ENCODE results near the gene HNF1A.

The HNF1A gene

DNA sequence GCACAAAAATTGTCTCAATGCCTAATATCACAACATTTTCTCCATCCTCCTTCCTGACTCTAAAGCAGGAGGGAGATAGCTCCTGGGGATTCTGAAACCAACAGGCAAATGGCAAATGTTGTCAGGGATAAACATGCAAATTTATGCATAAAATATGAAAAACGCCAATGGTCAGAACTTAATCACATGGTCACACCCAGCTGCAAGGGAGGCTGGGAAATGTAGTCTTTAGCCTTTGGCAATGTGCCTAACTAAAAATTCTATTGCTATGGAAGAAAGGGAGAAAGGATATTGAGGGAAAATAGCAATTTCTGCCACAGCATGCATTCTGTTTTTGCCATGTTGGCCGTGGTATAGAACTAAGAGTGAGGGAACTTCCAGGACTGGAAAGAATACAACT lies 72.4 kb downstream of the HNF1A start:
- no peak for DNase-seq (ENCODE audit: extremely low spot score)
- TF ChIP-seq BHLHE40 (IDR thresholded peaks at IDR 0.05; ENCODE audit: borderline replicate concordance) (no peak), FOXK2 (IDR thresholded peaks at IDR 0.05) (no peak), TARDBP (IDR thresholded peaks at IDR 0.05) (no peak), SP1 (IDR thresholded peaks at IDR 0.05) (no peak)
- ChIA-PET POLR2A (interaction anchor here (0.6 kb wide), 1 partner anchor 59 kb away, joined by 3 read pairs; no protein-coding TSS in a partner anchor), CTCF (interaction anchor here (0.6 kb wide), 1 partner anchor 11 kb away, joined by 7 read pairs; no protein-coding TSS in a partner anchor)

Measured in HEK293T (cell line).